ENCODE results near the gene IPMK. TPM values are rescaled to one million over a fixed set of nuclear protein-coding genes. Genes with fewer than 3 reads are reported as not detected.

The IPMK gene
- total RNA-seq, 1 experiment from 2014 or later: 7.2 TPM

DNA sequence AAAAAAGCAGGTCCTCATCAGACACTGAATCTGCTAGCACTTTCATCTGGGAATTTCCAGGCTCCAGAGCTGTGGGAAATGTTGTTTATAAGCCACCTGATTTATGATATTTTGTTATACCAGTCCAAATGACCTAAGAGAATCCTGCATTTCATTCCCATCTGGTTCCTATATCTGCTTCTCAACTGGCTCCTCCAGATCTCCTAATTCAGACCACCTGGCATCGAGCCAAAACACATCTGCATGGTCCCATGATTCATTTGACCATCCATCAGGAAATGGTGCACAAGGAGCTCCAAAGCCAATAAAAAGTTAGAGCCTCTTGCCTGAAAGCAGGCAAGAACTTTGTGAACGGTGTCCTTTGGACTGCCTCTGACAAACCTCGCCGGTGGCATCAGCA, 108.9 kb downstream of the IPMK start:
- H3K27ac Mint-ChIP-seq: no peak overlapping the region
- Histone ChIP-seq H2AK5ac (ENCODE audit: insufficient read length, low read length) (no peak overlapping the region), H3K23me2 (ENCODE audit: insufficient read length, low read depth, low read length, poor library complexity, severe bottlenecking) (no peaks in the 10 kb centered on the region), H3K9ac (ENCODE audit: extremely low read depth, insufficient read length, low read length) (no peak overlapping the region), H3K56ac (ENCODE audit: insufficient read length, low read depth, low read length) (no peak overlapping the region), H2AFZ (ENCODE audit: low read length) (no peak overlapping the region), H4K5ac (ENCODE audit: insufficient read length, low read depth, low read length) (no peak overlapping the region), H4K91ac (ENCODE audit: insufficient read length, low read depth, low read length) (no peak overlapping the region), H3K4me2 (ENCODE audit: insufficient read depth, insufficient read length, low read length) (no peak overlapping the region), H3K23ac (ENCODE audit: insufficient read length, low read depth, low read length) (no peak overlapping the region), H2BK20ac (ENCODE audit: low read depth, low read length, poor library complexity, severe bottlenecking) (no peak overlapping the region), H3T11ph (ENCODE audit: low read length) (no peak overlapping the region), H3K27ac (ENCODE audit: insufficient read length, low read depth, low read length) (no peak overlapping the region), H3K14ac (ENCODE audit: insufficient read depth, low read length) (no peak overlapping the region), H3K18ac (ENCODE audit: insufficient read length, low read depth, low read length) (no peak overlapping the region), H3K27me3 (ENCODE audit: insufficient read depth, low read length) (no peaks in the 10 kb centered on the region), H3K79me1 (ENCODE audit: insufficient read depth, low read depth, low read length, poor library complexity, severe bottlenecking) (no peaks in the 10 kb centered on the region), H4K20me1 (ENCODE audit: control insufficient read depth, insufficient read depth, insufficient read length) (no peaks in the 10 kb centered on the region), H3K9me3 (ENCODE audit: control insufficient read depth, low read depth, low read length) (no peaks in the 10 kb centered on the region), H2BK5ac (ENCODE audit: insufficient read length, low read length) (no peak overlapping the region), H3K4ac (ENCODE audit: low read depth, low read length) (no peak overlapping the region), H2BK15ac (ENCODE audit: low read depth, low read length) (no peak overlapping the region), H2BK120ac (ENCODE audit: low read depth, low read length, poor library complexity, severe bottlenecking) (no peak overlapping the region), H3K79me2 (ENCODE audit: insufficient read depth, low read length) (no peaks in the 10 kb centered on the region), H4K8ac (replicated peaks; ENCODE audit: insufficient read length, low read depth, low read length) (no peak overlapping the region), H3K4me1 (ENCODE audit: insufficient read depth, low read length) (no peaks in the 10 kb centered on the region), H2BK12ac (ENCODE audit: insufficient read length, low read depth, low read length) (no peak overlapping the region)
- H3K36me3 Mint-ChIP-seq (ENCODE audit: insufficient read depth in 1 of 3, low read depth in 3 of 3): 0 out of 7 replicates have a peak, but pooled peaks cover 0 to 5% (median 0%) of the 10 kb centered on the region in 3 experiments
- WGBS (ENCODE audit: extremely low coverage, insufficient read length, low lambda C conversion rate): no CpG with 5 or more reads among the region's 4 CpGs
- H3K4me1 Mint-ChIP-seq: no peaks in the 10 kb centered on the region
- H3K9me3 Mint-ChIP-seq: 0 out of 5 replicates have a peak, but pooled peaks cover 0 to under 1% of the 10 kb centered on the region in 2 experiments
- H3K27me3 Mint-ChIP-seq (ENCODE audit: low read depth): peaks cover 2% of the 10 kb centered on the region; the same call in 1 of the 2 replicates
- no peak for DNase-seq
- no peak overlapping the region for H3K4me3 Mint-ChIP-seq
- TF ChIP-seq, protein P1, sequence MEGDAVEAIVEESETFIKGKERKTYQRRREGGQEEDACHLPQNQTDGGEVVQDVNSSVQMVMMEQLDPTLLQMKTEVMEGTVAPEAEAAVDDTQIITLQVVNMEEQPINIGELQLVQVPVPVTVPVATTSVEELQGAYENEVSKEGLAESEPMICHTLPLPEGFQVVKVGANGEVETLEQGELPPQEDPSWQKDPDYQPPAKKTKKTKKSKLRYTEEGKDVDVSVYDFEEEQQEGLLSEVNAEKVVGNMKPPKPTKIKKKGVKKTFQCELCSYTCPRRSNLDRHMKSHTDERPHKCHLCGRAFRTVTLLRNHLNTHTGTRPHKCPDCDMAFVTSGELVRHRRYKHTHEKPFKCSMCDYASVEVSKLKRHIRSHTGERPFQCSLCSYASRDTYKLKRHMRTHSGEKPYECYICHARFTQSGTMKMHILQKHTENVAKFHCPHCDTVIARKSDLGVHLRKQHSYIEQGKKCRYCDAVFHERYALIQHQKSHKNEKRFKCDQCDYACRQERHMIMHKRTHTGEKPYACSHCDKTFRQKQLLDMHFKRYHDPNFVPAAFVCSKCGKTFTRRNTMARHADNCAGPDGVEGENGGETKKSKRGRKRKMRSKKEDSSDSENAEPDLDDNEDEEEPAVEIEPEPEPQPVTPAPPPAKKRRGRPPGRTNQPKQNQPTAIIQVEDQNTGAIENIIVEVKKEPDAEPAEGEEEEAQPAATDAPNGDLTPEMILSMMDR (conservative IDR thresholded peaks at IDR 0.05): no peak
